CD4-positive, alpha-beta T cell treated with Interleukin-12 subunit alpha and Interleukin-12 subunit beta, for 1 hour (primary cell): Measurements from ENCODE around the gene DOCK4.

Source experiments
- DNase-seq: peaks from one replicate; pipeline ENCODE4 v3.0.0-alpha.2; 2020

DOCK4 gene

GRCh38 chr7:112156412-112156811, 49.8 kb downstream of the DOCK4 start:
- DNase-seq: no peak

GRCh38 chr7:112154690-112155089, 51.5 kb downstream of the DOCK4 start:
- no peak for DNase-seq

GRCh38 chr7:112152186-112152585, 54.0 kb downstream of the DOCK4 start:
- DNase-seq: no peak

GRCh38 chr7:112150823-112151641, 55.2 kb downstream of the DOCK4 start:
- no peak for DNase-seq

- DNase-seq: no peak
These were observed 56.5 kb downstream of the DOCK4 start for GRCh38 chr7:112149734-112150133.

- no peak for DNase-seq
These were observed 58.3 kb downstream of the DOCK4 start for GRCh38 chr7:112147793-112148361.

- DNase-seq: no peak
These were observed 61.0 kb downstream of the DOCK4 start for GRCh38 chr7:112145206-112145605.

- no peak for DNase-seq
These were observed 61.7 kb downstream of the DOCK4 start for GRCh38 chr7:112144284-112145059.

- no peak for DNase-seq
These were observed 62.6 kb downstream of the DOCK4 start for GRCh38 chr7:112143582-112143981.

GRCh38 chr7:112143136-112143535, 63.1 kb downstream of the DOCK4 start:
- DNase-seq: no peak

- DNase-seq: no peak
These were observed 65.6 kb downstream of the DOCK4 start for GRCh38 chr7:112140600-112140999.

GRCh38 chr7:112138938-112139337, 67.3 kb downstream of the DOCK4 start:
- DNase-seq: no peak

- no peak for DNase-seq
These were observed 67.8 kb downstream of the DOCK4 start for GRCh38 chr7:112138325-112138852.

- no peak for DNase-seq
These were observed 68.8 kb downstream of the DOCK4 start for GRCh38 chr7:112137141-112138101.

GRCh38 chr7:112136271-112137008, 69.8 kb downstream of the DOCK4 start:
- no peak for DNase-seq

- no peak for DNase-seq
These were observed 70.4 kb downstream of the DOCK4 start for GRCh38 chr7:112135815-112136214.

GRCh38 chr7:112134039-112134438, 72.2 kb downstream of the DOCK4 start:
- DNase-seq: no peak

- no peak for DNase-seq
These were observed 72.9 kb downstream of the DOCK4 start for GRCh38 chr7:112133328-112133727.

GRCh38 chr7:112132051-112132694, 74.0 kb downstream of the DOCK4 start:
- no peak for DNase-seq

- no peak for DNase-seq
These were observed 75.3 kb downstream of the DOCK4 start for GRCh38 chr7:112130729-112131410.
